HL-60/S4 treated with retinoic acid at 250 ng/mL for 4 days and 3 days (cell line): ENCODE results near the gene ZNF200.
"Not testable (repeated sequence)": the region's sequence is repeated elsewhere in the genome, so short reads cannot be mapped to it uniquely, and the experiment has no call there.

Experiments used
- in situ Hi-C: fragments of 300-500 bp; cut with MboI; formaldehyde crosslinking; loops from 2 replicates; pipeline ENCODE4 v1.7.0; 2022; ENCODE audit warnings: low sequenced_read_pairs

Gene ZNF200

DNA sequence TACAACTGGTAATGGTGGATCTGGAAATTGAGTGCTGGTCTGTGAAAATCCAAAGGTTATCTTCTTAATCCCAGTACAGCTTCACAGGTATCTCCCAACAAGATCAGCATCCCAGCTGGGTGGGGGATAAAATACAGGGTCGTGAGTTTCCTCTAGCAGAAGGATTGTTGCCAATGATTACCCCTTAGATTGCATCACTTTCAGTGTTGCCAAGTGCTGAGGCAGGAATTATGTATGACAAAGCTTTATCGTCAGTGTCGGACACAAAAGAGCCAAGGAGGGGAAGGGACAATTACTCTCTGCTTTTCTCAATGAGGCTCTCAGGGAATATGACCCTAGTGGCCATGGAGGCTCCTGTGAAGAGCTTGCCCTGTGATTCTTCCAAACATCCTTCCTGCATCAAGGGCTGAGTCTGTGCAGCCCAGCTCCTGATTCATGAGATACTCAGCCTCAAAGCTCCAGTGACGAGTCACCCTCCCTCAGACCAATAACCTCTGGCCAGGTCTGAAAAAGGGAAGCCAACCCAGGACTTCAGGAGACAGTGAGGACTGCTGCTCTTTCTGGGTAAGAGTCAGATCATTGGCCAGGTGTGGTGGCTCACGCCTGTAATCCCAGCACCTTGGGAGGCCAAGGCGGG is 31.9 kb downstream of the ZNF200 start:
- in situ Hi-C loops: no loop called here

GRCh38 chr16:3198334-3199072 is 36.5 kb downstream of the ZNF200 start:
- in situ Hi-C loops: no loop called here

DNA sequence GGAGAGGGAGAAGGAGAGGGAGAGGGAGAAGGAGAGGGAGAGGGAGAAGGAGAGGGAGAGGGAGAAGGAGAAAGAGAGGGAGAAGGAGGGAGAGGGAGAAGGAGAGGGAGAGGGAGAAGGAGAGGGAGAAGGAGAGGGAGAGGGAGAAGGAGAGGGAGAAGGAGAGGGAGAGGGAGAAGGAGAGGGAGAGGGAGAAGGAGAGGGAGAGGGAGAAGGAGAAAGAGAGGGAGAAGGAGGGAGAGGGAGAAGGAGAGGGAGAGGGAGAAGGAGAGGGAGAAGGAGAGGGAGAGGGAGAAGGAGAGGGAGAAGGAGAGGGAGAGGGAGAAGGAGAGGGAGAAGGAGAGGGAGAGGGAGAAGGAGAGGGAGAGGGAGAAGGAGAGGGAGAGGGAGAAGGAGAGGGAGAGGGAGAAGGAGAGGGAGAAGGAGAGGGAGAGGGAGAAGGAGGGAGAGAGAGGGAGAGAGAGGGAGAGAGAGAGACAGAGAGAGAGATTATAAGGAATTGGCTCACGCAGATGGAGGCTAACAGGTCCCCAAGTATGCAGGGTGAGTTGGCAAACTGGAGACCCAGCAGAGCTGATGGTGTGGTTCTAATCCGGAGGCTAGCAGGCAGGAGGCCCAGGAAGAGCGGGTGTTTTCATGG is 37.1 kb downstream of the ZNF200 start:
- in situ Hi-C loops: not testable (repeated sequence)

- in situ Hi-C loops: no loop called here
These were observed 39.0 kb downstream of the ZNF200 start for GRCh38 chr16:3195975-3196374.

DNA sequence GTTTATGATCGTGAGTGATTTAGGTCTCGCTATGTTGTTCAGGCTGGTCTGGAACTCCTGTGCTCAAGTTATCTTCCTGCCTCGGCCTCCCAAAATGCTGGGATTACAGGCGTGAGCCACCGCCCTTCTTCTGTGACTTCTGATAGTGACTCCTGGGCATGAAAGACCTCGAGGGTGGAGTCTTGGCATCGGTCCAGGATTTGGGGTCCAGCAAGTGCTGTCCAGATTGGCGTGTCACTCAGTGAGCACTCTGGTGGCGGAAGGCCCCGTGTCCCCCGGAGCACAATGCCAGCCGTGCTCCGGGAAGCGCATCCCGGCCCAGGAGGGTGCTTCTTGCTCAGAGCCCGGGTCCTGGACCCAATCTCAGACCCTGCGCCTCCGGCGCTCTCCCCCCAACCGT is 40.2 kb downstream of the ZNF200 start:
- in situ Hi-C loops: no loop called here

- in situ Hi-C loops: no loop called here
These were observed 41.4 kb downstream of the ZNF200 start for GRCh38 chr16:3193221-3194212.

GRCh38 chr16:3192476-3193019 is 42.4 kb downstream of the ZNF200 start:
- in situ Hi-C loops: no loop called here

DNA sequence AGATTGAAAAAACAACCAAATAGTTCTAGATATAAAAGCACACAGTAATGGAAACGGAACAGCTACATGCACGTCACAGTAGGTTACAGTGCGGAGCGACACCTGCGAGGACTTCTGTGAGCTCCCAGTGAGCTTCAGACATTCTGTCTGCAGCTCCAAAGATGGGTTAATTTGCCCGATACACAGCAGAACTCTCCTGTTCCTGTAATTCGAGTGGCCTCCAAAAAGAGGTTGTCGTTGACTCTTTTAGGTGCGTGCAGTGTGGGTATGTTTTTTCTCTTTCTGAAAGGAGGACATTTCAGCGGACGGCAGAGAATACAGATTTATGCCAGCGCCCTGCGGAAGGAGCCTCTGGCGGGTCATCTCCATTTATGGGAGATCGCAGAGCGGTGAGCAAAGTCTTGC is 44.0 kb downstream of the ZNF200 start:
- in situ Hi-C loops: no loop called here

GRCh38 chr16:3189869-3190268 is 45.1 kb downstream of the ZNF200 start:
- in situ Hi-C loops: no loop called here

DNA sequence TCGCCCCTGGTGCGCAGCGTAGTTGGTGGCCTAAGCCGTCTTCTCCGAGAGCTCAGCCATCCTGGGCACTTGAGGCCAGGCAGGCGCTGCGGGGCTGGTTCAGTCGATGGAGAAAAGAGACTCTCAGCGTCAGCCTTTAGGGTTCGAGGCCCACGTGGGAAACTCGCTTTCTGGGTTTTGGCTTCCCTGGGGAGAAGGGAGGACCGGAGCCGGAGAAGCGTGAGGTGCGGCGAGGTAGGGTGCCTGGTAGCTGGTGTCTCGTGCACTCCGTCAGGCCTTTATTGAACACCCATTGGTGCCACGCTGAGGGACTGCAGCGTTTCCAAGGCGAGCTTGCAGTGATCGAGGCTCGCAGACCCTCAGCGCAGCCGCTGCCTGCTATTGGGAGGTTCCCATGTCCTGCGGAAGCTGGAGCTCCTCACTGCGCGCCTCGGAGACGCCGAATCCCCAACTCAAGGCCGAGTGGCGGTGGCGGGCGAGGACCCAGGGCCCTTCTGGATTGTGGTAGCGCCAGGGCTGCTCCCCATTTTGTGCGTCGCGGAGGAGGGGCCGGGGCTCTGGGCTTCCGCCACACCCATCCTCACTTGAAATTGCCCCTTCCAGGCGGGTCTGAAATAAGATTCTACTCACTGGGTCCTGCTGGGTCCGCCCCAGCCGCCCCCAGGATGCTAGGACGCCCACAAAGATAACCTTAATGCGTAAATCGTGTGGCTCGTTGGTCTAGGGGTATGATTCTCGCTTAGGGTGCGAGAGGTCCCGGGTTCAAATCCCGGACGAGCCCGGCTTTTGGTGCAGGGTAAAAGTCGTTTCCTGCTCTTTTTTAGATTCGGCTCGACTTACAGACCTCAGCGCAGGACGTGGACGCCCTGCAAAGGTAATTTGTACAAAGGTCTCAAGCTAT is 45.8 kb downstream of the ZNF200 start:
- in situ Hi-C loops: no loop called here

DNA sequence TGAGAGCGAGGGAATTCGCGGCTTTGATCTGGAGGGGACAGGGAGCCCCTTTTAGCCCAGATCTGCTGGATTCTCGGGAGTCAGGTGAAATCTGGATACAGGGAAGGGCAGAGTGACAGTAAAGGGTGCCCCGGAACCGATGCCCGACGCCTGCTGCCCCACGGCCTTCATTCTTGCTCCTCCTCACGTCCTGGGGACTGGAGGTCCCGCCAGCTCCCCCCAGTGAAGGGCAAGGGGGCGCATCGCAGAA is 46.4 kb downstream of the ZNF200 start:
- in situ Hi-C loops: no loop called here

DNA sequence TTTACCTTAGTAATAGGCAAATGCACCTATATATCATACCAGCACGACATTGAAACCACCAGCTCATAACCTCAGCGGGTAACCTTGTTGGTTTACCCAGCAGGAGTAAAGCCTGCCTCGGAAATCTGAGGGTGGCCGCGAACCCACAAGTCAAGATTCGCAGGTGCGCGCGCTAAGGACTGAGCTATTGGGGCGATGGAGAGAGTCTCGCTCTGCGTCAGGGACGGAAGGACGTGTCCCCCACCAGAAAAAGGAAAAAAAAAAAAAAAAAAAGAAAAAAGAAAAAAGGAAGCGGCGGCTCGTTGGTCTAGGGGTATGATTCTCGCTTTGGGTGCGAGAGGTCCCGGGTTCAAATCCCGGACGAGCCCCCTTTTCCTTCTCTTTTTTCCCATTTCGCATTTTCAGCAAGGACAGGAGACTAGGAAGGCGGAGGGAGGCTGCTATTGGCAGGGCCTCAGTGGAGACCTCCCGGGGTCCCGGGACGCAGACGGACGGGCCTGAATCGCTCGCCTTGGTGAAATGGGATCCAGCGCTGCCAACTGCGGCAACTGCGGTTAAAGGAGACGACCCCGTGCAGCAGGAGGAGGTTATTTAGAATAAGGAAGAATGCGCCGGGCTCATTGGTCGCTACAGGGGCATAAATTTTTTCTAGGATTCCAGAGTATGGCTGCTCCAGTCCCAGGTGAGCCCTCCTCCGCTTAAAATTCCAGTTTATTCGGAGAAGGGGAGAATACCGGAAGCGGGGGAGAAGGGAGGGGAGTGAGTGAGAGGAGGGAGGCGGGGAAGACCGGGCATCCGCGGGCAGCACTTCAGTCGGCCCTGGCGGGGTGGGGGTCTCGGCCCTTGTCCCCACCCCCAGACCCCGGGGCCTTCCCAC is 46.9 kb downstream of the ZNF200 start, which contains the start of gene OR1F1:
Gene OR1F1, plus strand, starts transcription at position 407 of the 877 bp plus-strand sequence.
- in situ Hi-C loops: no loop called here

- in situ Hi-C loops: no loop called here
These were observed 47.8 kb downstream of the ZNF200 start for GRCh38 chr16:3186946-3187690.

DNA sequence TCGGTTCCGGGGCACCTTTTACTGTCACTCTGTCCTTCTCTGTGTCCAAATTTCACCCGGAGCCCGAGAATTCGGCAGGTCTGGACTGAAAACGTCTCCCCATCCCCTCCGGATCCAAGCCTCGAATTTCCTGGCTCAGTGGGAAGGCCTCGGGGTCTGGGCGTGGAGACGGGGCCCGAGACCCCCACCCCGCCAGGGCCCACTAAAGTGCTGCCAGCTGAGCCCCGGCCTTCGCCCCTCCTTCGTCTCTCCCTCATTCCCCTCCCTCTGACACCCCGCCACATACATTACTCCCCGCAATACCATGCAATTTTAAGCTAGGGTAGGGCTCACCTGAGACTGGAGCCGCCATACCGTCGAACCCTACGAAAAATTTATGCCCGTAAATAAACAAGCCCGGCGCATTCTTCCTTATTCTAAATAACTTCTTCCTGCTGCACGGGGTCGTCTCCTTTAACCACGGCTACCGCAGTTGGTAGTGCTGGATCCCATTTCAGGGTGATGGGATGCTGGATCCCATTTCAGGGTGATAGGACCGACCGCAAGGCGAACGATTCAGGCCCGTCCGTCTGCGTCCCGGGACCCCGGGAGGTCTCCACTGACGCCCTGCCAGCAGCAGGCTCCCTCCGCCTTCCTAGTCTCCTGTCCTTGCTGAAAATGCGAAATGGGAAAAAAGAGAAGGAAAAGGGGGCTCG is 51.4 kb downstream of the ZNF200 start:
- in situ Hi-C loops: no loop called here

DNA sequence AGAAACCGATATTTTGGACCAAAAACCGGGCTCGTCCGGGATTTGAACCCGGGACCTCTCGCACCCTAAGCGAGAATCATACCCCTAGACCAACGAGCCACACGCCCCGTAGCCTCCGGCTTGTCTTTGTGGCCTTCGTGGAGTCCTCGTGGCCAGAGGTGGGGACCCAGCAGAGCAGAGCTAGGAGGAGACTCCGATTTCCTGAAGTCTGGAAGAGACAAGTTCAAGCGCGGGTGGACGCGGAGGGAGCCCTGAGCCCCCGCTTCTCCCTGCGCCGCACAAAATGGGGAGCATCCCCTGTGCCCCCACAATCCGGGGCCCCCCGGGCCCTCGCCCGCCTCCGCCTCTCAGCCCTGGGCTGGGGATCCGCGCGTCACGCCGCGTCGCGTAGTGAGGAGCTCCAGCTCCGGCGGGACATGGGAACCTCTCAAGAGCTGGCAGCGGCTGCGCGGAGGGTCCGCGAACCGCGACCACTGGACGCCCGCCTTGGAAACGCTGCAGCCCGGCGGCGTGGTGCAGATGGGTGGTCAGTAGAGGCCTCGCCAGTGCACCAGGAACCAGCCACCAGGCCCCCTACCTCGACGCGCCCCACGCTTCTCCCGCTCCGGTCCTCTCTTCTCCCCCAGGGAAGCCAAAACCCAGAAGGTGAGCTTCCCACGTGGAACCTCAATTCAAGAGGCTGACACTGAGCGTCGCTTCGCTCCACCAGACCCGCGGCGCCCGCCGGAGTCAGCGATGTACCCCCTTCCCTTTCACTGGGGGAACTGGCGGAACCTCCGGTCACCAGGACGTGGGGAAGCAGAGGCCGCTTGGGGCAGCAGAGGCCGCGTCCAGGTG is 52.1 kb downstream of the ZNF200 start:
- in situ Hi-C loops: no loop called here

GRCh38 chr16:3182293-3182607 is 52.7 kb downstream of the ZNF200 start:
- in situ Hi-C loops: not testable (repeated sequence)

DNA sequence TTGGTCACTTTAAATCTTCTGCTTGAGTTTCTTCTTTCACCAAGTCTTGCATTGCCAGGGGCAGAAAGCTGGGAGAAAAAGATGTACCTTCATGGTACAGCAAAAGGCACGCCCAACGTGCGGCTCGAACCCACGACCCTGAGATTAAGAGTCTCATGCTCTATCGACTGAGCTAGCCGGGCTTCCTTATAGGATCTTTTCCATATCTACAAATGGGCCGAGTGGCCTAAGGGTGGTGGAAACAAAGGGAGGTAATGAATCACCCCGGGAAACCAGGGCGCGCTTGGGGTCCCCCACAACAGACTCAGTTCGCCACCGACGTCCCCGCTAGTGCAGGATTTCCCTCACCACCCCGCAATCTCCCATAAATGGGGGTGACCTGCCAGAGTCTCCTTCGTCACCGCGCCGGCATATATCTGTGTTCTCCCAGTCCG is 54.5 kb downstream of the ZNF200 start:
- in situ Hi-C loops: no loop called here
